LNCAP (cell line): Measurements from ENCODE around the gene KLK8.

Source experiments
- CTCF ChIP-seq: fragments of 450-650 bp; IDR thresholded peaks from 2 replicates; pipeline ENCODE4 v1.5.1; 2017; ENCODE audit warnings: mild to moderate bottlenecking

KLK8 gene

GRCh38 chr19:50979758-50980157, 21.6 kb downstream of the KLK8 start:
- no peak for TF ChIP-seq CTCF

DNA sequence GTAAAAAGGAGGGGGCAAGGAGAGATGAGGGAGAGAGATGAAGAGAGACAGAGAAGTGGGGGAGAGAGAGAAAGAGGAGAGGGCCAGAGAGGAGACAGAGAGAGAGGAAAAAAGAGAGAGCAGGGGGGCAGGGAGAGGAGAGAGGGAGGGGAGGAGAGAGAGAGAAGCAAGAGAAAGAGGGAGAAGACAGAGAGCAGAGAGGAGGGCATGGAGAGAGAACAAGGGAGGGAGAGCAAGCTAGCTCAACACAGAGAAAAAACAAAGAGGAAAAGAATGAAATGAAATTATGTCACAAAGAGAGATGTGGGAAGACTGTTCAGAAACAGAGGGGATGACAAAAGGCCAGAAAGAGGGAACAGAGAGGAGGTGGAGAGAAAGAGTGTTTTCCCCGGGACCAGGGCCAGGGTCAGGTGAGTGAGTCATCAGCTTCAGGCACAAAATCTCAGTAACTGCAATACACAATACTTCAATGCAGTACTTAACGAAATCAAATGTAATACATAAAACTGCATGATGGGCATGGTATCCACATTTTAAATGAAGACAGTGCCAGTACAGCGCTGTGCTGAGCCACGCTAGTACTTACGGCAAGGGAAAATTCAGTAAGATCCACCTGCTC, 22.5 kb downstream of the KLK8 start:
- no peak for TF ChIP-seq CTCF

GRCh38 chr19:50977626-50978025, 23.8 kb downstream of the KLK8 start:
- no peak for TF ChIP-seq CTCF

DNA sequence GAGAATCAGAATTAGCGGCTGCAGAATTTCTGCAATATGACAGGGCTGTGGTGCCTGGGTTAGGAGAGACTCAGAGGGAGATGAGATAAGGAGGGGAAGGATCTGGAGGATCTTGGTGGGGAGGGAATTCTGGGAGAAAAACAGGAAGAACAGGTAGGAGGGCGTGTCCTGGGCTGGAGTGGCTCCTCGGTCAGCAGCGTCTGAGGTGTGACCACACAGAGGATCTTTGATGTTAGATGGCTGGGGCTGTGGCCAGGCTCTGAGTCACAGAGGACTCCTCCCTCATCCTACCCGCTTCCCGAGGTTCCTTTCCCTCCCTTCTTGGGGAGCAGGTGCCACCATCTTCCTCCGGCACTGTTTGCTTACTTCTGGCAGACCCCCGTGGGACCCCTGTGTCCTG, 25.6 kb downstream of the KLK8 start:
- TF ChIP-seq CTCF, result no peak

- TF ChIP-seq CTCF, result no peak
These were observed 26.5 kb downstream of the KLK8 start for GRCh38 chr19:50974702-50975556.

DNA sequence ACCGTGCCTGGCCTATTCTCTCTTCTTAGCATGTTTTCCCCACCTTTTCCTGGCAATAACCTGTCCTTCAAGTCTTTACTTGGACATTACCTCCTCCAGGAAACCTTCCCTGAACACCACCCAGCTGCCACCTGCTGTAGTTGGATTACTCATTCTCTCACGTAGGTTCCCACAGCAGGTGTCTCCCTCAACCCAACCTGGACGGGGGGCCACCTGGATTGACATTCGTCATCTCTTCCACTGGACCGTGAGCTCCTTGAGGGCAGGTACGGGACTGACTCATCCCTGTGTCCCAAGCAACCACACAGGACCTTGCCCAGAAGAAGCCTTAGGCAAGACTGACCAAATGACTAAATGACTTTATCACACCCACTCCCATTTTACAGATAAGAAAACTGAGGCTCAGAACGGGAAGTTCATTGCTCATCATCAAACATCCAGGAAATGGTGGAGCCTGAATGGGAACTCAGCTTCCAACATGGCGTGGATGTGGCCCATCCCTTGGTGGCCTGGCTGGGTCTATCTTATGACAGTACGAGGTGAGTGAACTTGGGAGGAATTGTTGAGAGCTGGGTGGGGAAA, 28.5 kb downstream of the KLK8 start:
- no peak for TF ChIP-seq CTCF

GRCh38 chr19:50969413-50969760, 32.0 kb downstream of the KLK8 start, which contains the start of gene KLK6:
KLK6 (minus strand) TSS chr19:50969591; CDS start chr19:50968104, 1,487 bp downstream.
- TF ChIP-seq CTCF, result no peak
